Measurements from ENCODE around the gene UPK3BL2. TPM values are rescaled to one million over a fixed set of nuclear protein-coding genes. Genes with fewer than 3 reads are reported as not detected.
"Not testable (repeated sequence)": the region's sequence is repeated elsewhere in the genome, so short reads cannot be mapped to it uniquely, and the experiment has no call there.

The UPK3BL2 gene
- total and polyA plus RNA-seq, 2 donors, result 15.4 to 15.5 TPM

DNA sequence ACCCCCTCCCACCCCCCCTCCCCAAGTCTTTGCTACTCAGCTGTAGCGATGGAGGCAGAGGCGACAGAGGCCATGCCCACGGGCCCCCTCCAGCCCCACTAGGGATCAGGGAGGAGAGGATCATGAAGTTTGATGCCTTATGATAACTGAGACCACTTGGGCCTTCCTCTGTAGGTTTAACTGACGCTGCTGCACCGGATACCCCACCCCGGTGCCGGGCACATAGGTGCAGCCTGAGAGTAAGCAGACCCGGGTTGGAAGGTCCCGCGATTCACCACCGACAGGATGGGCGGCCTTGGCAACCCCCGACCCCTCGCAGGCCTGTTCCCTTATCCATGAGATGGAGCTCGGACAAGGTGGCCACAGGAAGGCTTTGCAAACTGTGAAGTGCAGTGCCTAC is 49.5 kb downstream of the UPK3BL2 start:
- not testable (repeated sequence) for DNase-seq (ENCODE audit: extremely low spot score); H3K4me1 ChIP-seq (ENCODE audit: insufficient read depth); H3K4me3 ChIP-seq (ENCODE audit: low read depth, low read length); H3K27ac ChIP-seq (ENCODE audit: low read depth); H3K36me3 ChIP-seq (ENCODE audit: insufficient read depth)
- WGBS, result 62% methylated on average over 8 of the region's 15 CpGs

DNA sequence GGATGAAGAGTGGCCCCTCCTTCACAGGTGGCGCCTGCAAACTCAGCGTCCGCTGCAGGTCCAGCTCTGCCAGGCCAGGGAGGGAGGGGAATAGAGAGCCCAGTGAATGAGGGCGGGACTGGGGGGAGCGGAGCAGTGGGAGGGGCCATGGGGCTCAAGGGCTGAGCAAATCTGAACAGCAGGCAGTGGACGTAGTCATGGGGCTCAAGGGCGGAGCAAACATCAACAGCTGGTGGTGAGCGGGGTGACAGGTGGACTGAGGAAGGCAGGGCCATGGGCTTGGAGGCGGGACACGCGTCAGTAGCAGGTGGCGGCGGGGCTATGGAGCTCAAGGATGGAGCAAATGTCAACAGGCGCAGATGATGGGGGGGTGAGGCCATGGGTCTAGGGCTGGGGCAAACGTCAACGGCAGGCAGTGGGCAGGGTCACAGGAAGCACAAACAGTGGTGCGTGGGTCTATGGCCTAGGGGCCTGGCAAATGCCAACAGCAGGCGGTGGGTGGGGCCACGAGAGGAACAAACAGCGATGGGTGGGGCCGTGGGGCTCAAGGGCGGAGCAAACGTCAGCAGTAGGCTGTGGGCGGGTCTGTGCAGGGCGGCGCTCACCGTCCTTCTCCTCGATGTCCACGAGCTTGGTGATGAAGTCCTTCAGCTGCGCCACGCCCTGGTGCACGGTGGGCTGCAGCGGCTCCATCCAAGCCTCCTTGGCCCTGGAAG is 50.1 kb downstream of the UPK3BL2 start:
- not testable (repeated sequence) for H3K36me3 ChIP-seq (ENCODE audit: insufficient read depth); H3K27ac ChIP-seq (ENCODE audit: low read depth); DNase-seq (ENCODE audit: extremely low spot score); H3K4me3 ChIP-seq (ENCODE audit: low read depth, low read length); H3K4me1 ChIP-seq (ENCODE audit: insufficient read depth)
- WGBS, result no CpG with 5 or more reads among the region's 33 CpGs

DNA sequence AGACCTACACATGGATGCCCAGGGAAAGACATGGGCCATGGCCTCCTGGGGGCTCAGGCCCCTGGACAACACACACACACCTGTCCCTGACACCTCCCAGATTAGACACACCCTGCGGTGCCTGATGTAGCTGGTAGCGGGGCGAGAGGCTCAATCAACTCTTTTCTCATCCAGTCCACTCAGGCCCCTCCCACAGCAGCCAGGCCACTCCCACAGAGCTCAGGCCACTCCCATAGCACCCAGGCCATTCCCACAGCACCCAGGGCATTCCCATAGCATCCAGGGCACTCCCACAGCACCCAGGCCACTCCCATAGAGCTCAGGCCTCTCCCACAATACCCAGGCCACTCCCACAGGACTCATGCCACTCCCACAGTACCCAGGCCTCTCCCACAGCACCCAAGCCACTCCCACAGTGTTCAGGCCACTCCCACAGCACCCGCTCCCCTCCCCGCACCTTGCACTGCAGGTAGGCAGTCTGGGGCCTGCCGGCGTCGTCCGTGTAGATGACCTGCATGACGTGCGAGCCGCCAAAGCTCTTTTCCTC is 52.9 kb downstream of the UPK3BL2 start:
- not testable (repeated sequence) for H3K4me3 ChIP-seq (ENCODE audit: low read depth, low read length); H3K36me3 ChIP-seq (ENCODE audit: insufficient read depth); H3K27ac ChIP-seq (ENCODE audit: low read depth); H3K4me1 ChIP-seq (ENCODE audit: insufficient read depth); DNase-seq (ENCODE audit: extremely low spot score)
- WGBS, result 88% methylated on average over 3 of the region's 12 CpGs

Other genes starting within 250 kb of the UPK3BL2 start
- gene SPDYE6, start 187.3 kb downstream of the UPK3BL2 start, total RNA-seq, result not detected
- gene SPDYE6, start 187.3 kb downstream of the UPK3BL2 start, polyA plus RNA-seq, result not detected
- 15.2 TPM for gene PRKRIP1, start 147.3 kb downstream of the UPK3BL2 start, total RNA-seq
- 23.8 TPM for gene PRKRIP1, start 147.3 kb downstream of the UPK3BL2 start, polyA plus RNA-seq
- gene ORAI2, start 110.1 kb downstream of the UPK3BL2 start, total RNA-seq, result 11.5 TPM
- gene ORAI2, start 110.1 kb downstream of the UPK3BL2 start, polyA plus RNA-seq, result 13.1 TPM
- gene ALKBH4, start 78.8 kb downstream of the UPK3BL2 start, total RNA-seq, result 9.7 TPM
- gene ALKBH4, start 78.8 kb downstream of the UPK3BL2 start, polyA plus RNA-seq, result 11.8 TPM
- 8.6 TPM for gene LRWD1, start 78.7 kb downstream of the UPK3BL2 start, total RNA-seq
- 17.5 TPM for gene LRWD1, start 78.7 kb downstream of the UPK3BL2 start, polyA plus RNA-seq
- gene POLR2J, start 64.8 kb downstream of the UPK3BL2 start, total RNA-seq, result 12.5 TPM
- 71.3 TPM for gene POLR2J, start 64.8 kb downstream of the UPK3BL2 start, polyA plus RNA-seq
- 6.1 TPM for gene RASA4B, start 25.9 kb downstream of the UPK3BL2 start, total RNA-seq
- 19.9 TPM for gene RASA4B, start 25.9 kb downstream of the UPK3BL2 start, polyA plus RNA-seq
- 0.16 TPM for gene SPDYE2, start 7.5 kb upstream of the UPK3BL2 start, total RNA-seq
- 0.14 TPM for gene SPDYE2, start 7.5 kb upstream of the UPK3BL2 start, polyA plus RNA-seq
- 46.1 TPM for gene POLR2J3, start 28.9 kb upstream of the UPK3BL2 start, total RNA-seq
- gene POLR2J3, start 28.9 kb upstream of the UPK3BL2 start, polyA plus RNA-seq, result 53.4 TPM
- 30.9 TPM for gene RASA4, start 73.1 kb upstream of the UPK3BL2 start, total RNA-seq
- gene RASA4, start 73.1 kb upstream of the UPK3BL2 start, polyA plus RNA-seq, result 74.3 TPM
- gene UPK3BL1, start 99.1 kb upstream of the UPK3BL2 start, total RNA-seq, result 135 TPM
- 49.0 TPM for gene UPK3BL1, start 99.1 kb upstream of the UPK3BL2 start, polyA plus RNA-seq
- gene SPDYE2B, start 106.6 kb upstream of the UPK3BL2 start, total RNA-seq, result not detected
- gene SPDYE2B, start 106.6 kb upstream of the UPK3BL2 start, polyA plus RNA-seq, result not detected
- gene POLR2J2, start 128.0 kb upstream of the UPK3BL2 start, total RNA-seq, result 7.8 TPM
- gene POLR2J2, start 128.0 kb upstream of the UPK3BL2 start, polyA plus RNA-seq, result 0.48 TPM
- 17.8 TPM for gene FAM185A, start 205.3 kb upstream of the UPK3BL2 start, total RNA-seq
- 7.5 TPM for gene FAM185A, start 205.3 kb upstream of the UPK3BL2 start, polyA plus RNA-seq

Measured in urinary bladder (tissue), 4 donors.